ENCODE measurements around the gene RBP5. TPM values are rescaled to one million over a fixed set of nuclear protein-coding genes. Genes with fewer than 3 reads are reported as not detected.

The RBP5 gene
- total and polyA plus RNA-seq, 10 of the 15 experiments (the other 5 are each of a cell fraction or from before 2014, with no cell fraction given): 0.11 to 1.1 (median 0.31) TPM; not detected in 4

- no peak for DNase-seq (ENCODE audit: low read depth, low spot score)
- POLR2A ChIA-PET: no interaction called here
- no peak overlapping the region for H3K4me2 ChIP-seq (ENCODE audit: control insufficient read depth, insufficient read depth)
Observed at GRCh38 chr12:7154042-7154441, 25.4 kb upstream of the RBP5 start.

DNA sequence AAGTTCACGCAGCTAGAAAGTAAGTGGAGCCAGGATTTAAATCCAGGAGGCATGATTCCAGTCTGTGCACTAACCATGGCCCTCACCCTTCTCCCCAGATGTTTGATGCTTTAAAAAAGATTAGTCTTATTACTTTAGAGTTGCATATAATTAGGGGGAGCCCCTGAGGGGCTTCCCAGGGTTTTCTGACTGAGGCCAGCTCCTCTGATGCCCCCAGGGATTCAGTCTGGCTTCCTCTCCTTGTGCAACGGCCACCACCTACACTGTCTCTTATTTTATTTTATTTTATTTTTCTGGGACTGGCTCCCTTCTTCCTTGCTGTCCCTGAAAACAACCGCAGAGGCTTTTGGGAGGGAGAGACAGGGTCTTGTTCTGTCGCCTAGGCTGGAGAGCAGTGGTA lies 24.1 kb upstream of the RBP5 start:
- RAD21 ChIA-PET (ENCODE audit: unreplicated experiment): no interaction called here

More at GRCh38 chr12:7154042-7154441, 25.4 kb upstream of the RBP5 start:
- BruUV-seq (replicated peaks): TSS peak; percentile 40
- H3K4me3 ChIP-seq: no peak overlapping the region
- CTCF ChIA-PET: interaction anchor here (1.2 to 2.2 kb wide), 3 partner anchors 9 to 41 kb away, joined by 3 to 11 read pairs (median 5); no protein-coding TSS in a partner anchor
- intact Hi-C loops (cut with micrococcal nuclease; ENCODE audit: unreplicated experiment): no loop called here
- in situ Hi-C loops (cut with MboI): no loop called here
- H4K20me1 ChIP-seq (ENCODE audit: control insufficient read depth, insufficient read depth): no peaks in the 10 kb centered on the region
- RAD21 ChIA-PET (ENCODE audit: unreplicated experiment): no interaction called here
- no peak overlapping the region for H3K27ac ChIP-seq (ENCODE audit: control insufficient read depth, insufficient read depth)
- 84% methylated on average over 6 of the region's 6 CpGs for WGBS (ENCODE audit: insufficient coverage, insufficient replicate concordance, low lambda C conversion rate, missing lambda C conversion rate)
- ATAC-seq (no peak), FAIRE-seq (no peak)
- no peaks in the 10 kb centered on the region for H3K27me3 ChIP-seq (replicated peaks in 1 of 2; ENCODE audit: control insufficient read depth in 2 of 2, insufficient read depth in 2 of 2, low read length in 1 of 2)
- peaks cover 11 to 15% of the 10 kb centered on the region in 2 experiments for H3K36me3 ChIP-seq (ENCODE audit: control insufficient read depth in 2 of 2, insufficient read depth in 2 of 2, low read length in 1 of 2)
- no peaks in the 10 kb centered on the region for H3K9me3 ChIP-seq (replicated peaks; ENCODE audit: control insufficient read depth, insufficient read depth, low read length)
- H3K9ac ChIP-seq (ENCODE audit: control insufficient read depth, insufficient read depth, low read length): no peak overlapping the region
- H3K79me2 ChIP-seq (ENCODE audit: control insufficient read depth, insufficient read depth, low read length): no peaks in the 10 kb centered on the region
- no peak overlapping the region for H2AFZ ChIP-seq (ENCODE audit: control insufficient read depth, low read depth, low read length)
- no peak for TF ChIP-seq NBN (IDR thresholded peaks at IDR 0.05)
- no peak for TF ChIP-seq POLR2AphosphoS2 (IDR thresholded peaks at IDR 0.05; ENCODE audit: low read depth, low read length)
- TF ChIP-seq CHD4 (IDR thresholded peaks at IDR 0.05): no peak
- no peak for TF ChIP-seq IKZF1 (conservative IDR thresholded peaks at IDR 0.05)
- SMC1A ChIA-PET (ENCODE audit: uncharacterized antibody, unreplicated experiment): no interaction called here
- H3K4me1 ChIP-seq (ENCODE audit: control insufficient read depth, insufficient read depth, low read length): no peaks in the 10 kb centered on the region

More for the DNA sequence above, 24.1 kb upstream of the RBP5 start:
- Histone ChIP-seq H3K4me1 (ENCODE audit: control insufficient read depth, insufficient read depth, low read length) (no peaks in the 10 kb centered on the region), H3K79me2 (ENCODE audit: control insufficient read depth, insufficient read depth, low read length) (no peaks in the 10 kb centered on the region), H3K9me3 (replicated peaks; ENCODE audit: control insufficient read depth, insufficient read depth, low read length) (no peaks in the 10 kb centered on the region), H3K9ac (ENCODE audit: control insufficient read depth, insufficient read depth, low read length) (no peak overlapping the region), H2AFZ (ENCODE audit: control insufficient read depth, low read depth, low read length) (no peak overlapping the region), H4K20me1 (ENCODE audit: control insufficient read depth, insufficient read depth) (no peaks in the 10 kb centered on the region), H3K36me3 (ENCODE audit: control insufficient read depth in 2 of 2, insufficient read depth in 2 of 2, low read length in 1 of 2) (peaks cover 11 to 20% of the 10 kb centered on the region in 2 experiments), H3K27ac (ENCODE audit: control insufficient read depth, insufficient read depth) (no peak overlapping the region), H3K4me3 (no peak overlapping the region), H3K27me3 (replicated peaks in 1 of 2; ENCODE audit: control insufficient read depth in 2 of 2, insufficient read depth in 2 of 2, low read length in 1 of 2) (no peaks in the 10 kb centered on the region), H3K4me2 (ENCODE audit: control insufficient read depth, insufficient read depth) (no peak overlapping the region)
- POLR2A ChIA-PET: no interaction called here
- TF ChIP-seq SRF (IDR thresholded peaks at IDR 0.05; ENCODE audit: low read depth in 2 of 2, low read length in 2 of 2) (no peak), MEF2B (IDR thresholded peaks at IDR 0.05; ENCODE audit: partially characterized antibody, poor library complexity, severe bottlenecking) (peak; percentile 36)
- FAIRE-seq: no peak
- 62% methylated on average over 4 of the region's 4 CpGs for WGBS (ENCODE audit: insufficient coverage, insufficient replicate concordance, low lambda C conversion rate, missing lambda C conversion rate)
- DNase-seq (ENCODE audit: low read depth, low spot score): no peak
- intact Hi-C loops (cut with micrococcal nuclease; ENCODE audit: unreplicated experiment) (no loop called here), in situ Hi-C loops (cut with MboI) (no loop called here)
- CTCF ChIA-PET: interaction anchor here (1.0 to 2.2 kb wide), 4 partner anchors 8 to 11 kb away, joined by 3 to 11 read pairs (median 4); no protein-coding TSS in a partner anchor
- no TSS peak for BruUV-seq (replicated peaks)
- SMC1A ChIA-PET (ENCODE audit: uncharacterized antibody, unreplicated experiment): no interaction called here
- ATAC-seq: peak; percentile 34; the same call in 1 of the 3 replicates
